Stomach smooth muscle (tissue), 2 donors: ENCODE data around the gene NTS.

Experiments used
- H3K27ac ChIP-seq: one replicate; pipeline ENCODE4 v1.7.0; 2013; ENCODE audit warnings: mild to moderate bottlenecking, low read length, inconsistent platforms
- H3K27me3 ChIP-seq, 2 donors: one replicate each; pipeline ENCODE4 v1.7.0; 2013; ENCODE audit warnings: low read length in 2 of 2; ENCODE audit not compliant: insufficient read depth in 2 of 2, control insufficient read depth in 1 of 2
- H3K36me3 ChIP-seq, 2 donors: one replicate each; pipeline ENCODE4 v1.7.0; 2013; ENCODE audit warnings: low read length in 2 of 2; ENCODE audit not compliant: control insufficient read depth in 2 of 2, insufficient read depth in 2 of 2
- H3K4me1 ChIP-seq: one replicate; pipeline ENCODE4 v1.7.0; 2013; ENCODE audit warnings: low read length; ENCODE audit not compliant: control insufficient read depth, insufficient read depth
- H3K4me3 ChIP-seq, 2 donors: one replicate each; pipeline ENCODE4 v1.7.0; 2013; ENCODE audit warnings: low read length in 2 of 2
- H3K9ac ChIP-seq, 2 donors: one replicate each; pipeline ENCODE4 v1.7.0; 2013; ENCODE audit warnings: low read length in 2 of 2, mild to moderate bottlenecking in 1 of 2
- H3K9me3 ChIP-seq, 2 donors: one replicate each; pipeline ENCODE4 v1.7.0; 2013; ENCODE audit warnings: low read length in 2 of 2; ENCODE audit not compliant: control insufficient read depth in 2 of 2
- donor health status: healthy.
- donor health status: Pancreatic carcinoma.

NTS gene

GRCh38 chr12:85927166-85927565 lies 53.1 kb downstream of the NTS start:
- H3K9ac ChIP-seq, result no peak overlapping the region
- no peaks in the 10 kb centered on the region for H3K9me3 ChIP-seq
- H3K27me3 ChIP-seq, result no peaks in the 10 kb centered on the region
- H3K27ac ChIP-seq, result no peak overlapping the region
- H3K4me1 ChIP-seq, result no peaks in the 10 kb centered on the region
- no peaks in the 10 kb centered on the region for H3K36me3 ChIP-seq
- no peak overlapping the region for H3K4me3 ChIP-seq
